Peyer's patch (tissue), 4 donors: ENCODE data around the gene KCNQ1. TPM values are rescaled to one million over a fixed set of nuclear protein-coding genes. Genes with fewer than 3 reads are reported as not detected.

ENCODE experiments used
- DNase-seq, 3 donors: peaks; one replicate each; pipeline ENCODE4 v3.0.0-alpha.2; 2017 to 2019
- H3K27ac ChIP-seq, 4 donors: fragments of 200-600 bp; sonication (generic); one replicate each; pipeline ENCODE4 v1.5.1; 2016 to 2019
- H3K27me3 ChIP-seq, 2 donors: fragments of 200-600 bp; sonication (generic); one replicate each; pipeline ENCODE4 v1.5.1; 2019
- H3K36me3 ChIP-seq, 3 donors: fragments of 200-600 bp; sonication (generic); one replicate each; pipeline ENCODE4 v1.5.1; 2016 to 2019
- H3K4me1 ChIP-seq, 4 donors: fragments of 200-600 bp; sonication (generic); one replicate each; pipeline ENCODE4 v1.5.1; 2016 to 2019
- H3K4me3 ChIP-seq, 4 donors: fragments of 200-600 bp; sonication (generic); 1 replicate in 3 of 4; 2 replicates in 1 of 4; pipeline ENCODE4 v1.5.1; 2016 to 2019; ENCODE audit warnings: mild to moderate bottlenecking in 1 of 4
- H3K9me3 ChIP-seq, 4 donors: fragments of 200-600 bp; sonication (generic); one replicate each; pipeline ENCODE4 v1.5.1; 2016 to 2019; ENCODE audit warnings: mild to moderate bottlenecking in 1 of 4
- CTCF ChIP-seq, 6 experiments: fragments of 450-650 bp in 4 of 6; fragments of 200-600 bp in 2 of 6; sonication (generic) in 1 of 6; IDR thresholded peaks; one replicate each; pipeline ENCODE4 v1.5.1; 2017 to 2019; ENCODE audit warnings: antibody characterized with exemption in 6 of 6, mild to moderate bottlenecking in 3 of 6, moderate library complexity in 1 of 6
- POLR2A ChIP-seq, 2 donors: fragments of 450-650 bp; IDR thresholded peaks; one replicate each; pipeline ENCODE4 v1.5.1; 2017; ENCODE audit warnings: antibody characterized with exemption in 2 of 2, mild to moderate bottlenecking in 2 of 2, moderate library complexity in 2 of 2
- total RNA-seq, 4 donors: library from RNA; depleted of rRNA; stranded (reverse); fragments of >200 nt; gene quantifications; one replicate each; pipeline ENCODE4 v1.1.0, GENCODE V29; 2016

KCNQ1 gene
- total RNA-seq, 4 donors from 2014 or later, result 50.6 to 66.4 (median 54.2) TPM

- Histone ChIP-seq H3K27ac (no peak overlapping the region), H3K27me3 (no peaks in the 10 kb centered on the region), H3K36me3 (no peaks in the 10 kb centered on the region), H3K9me3 (peaks cover 0 to 13% (median 0%) of the 10 kb centered on the region in 4 donors), H3K4me3 (no peak overlapping the region), H3K4me1 (no peaks in the 10 kb centered on the region)
- TF ChIP-seq CTCF (IDR thresholded peaks at IDR 0.05) (no peak), POLR2A (IDR thresholded peaks at IDR 0.05) (no peak)
- DNase-seq, result peak in 1 of 3 donors; percentile 26
Observed at GRCh38 chr11:2665526-2666400, 221.0 kb downstream of the KCNQ1 start.

GRCh38 chr11:2666401-2666741 lies 221.6 kb downstream of the KCNQ1 start:
- H3K27me3 ChIP-seq, result no peaks in the 10 kb centered on the region
- no peaks in the 10 kb centered on the region for H3K4me1 ChIP-seq
- TF ChIP-seq POLR2A (IDR thresholded peaks at IDR 0.05), result no peak
- no peak for TF ChIP-seq CTCF (IDR thresholded peaks at IDR 0.05)
- peak in 1 of 3 donors; percentile 25 for DNase-seq
- H3K36me3 ChIP-seq, result no peaks in the 10 kb centered on the region
- H3K27ac ChIP-seq, result no peak overlapping the region
- H3K9me3 ChIP-seq, result peaks cover 0 to 8% (median 0%) of the 10 kb centered on the region in 4 donors
- H3K4me3 ChIP-seq, result no peak overlapping the region

- peak in 1 of 3 donors; percentile 19 for DNase-seq
- H3K27me3 ChIP-seq, result no peaks in the 10 kb centered on the region
- no peaks in the 10 kb centered on the region for H3K36me3 ChIP-seq
- no peak overlapping the region for H3K27ac ChIP-seq
- no peaks in the 10 kb centered on the region for H3K4me1 ChIP-seq
- TF ChIP-seq CTCF (IDR thresholded peaks at IDR 0.05) (no peak), POLR2A (IDR thresholded peaks at IDR 0.05) (no peak)
- no peak overlapping the region for H3K4me3 ChIP-seq
- H3K9me3 ChIP-seq, result peaks cover 0 to 2% (median 0%) of the 10 kb centered on the region in 4 donors
Observed at GRCh38 chr11:2666828-2667570, 222.2 kb downstream of the KCNQ1 start.

- Histone ChIP-seq H3K9me3 (no peaks in the 10 kb centered on the region), H3K36me3 (no peaks in the 10 kb centered on the region), H3K27me3 (no peaks in the 10 kb centered on the region), H3K27ac (no peak overlapping the region), H3K4me3 (no peak overlapping the region), H3K4me1 (no peaks in the 10 kb centered on the region)
- DNase-seq, result no peak
- TF ChIP-seq CTCF (IDR thresholded peaks at IDR 0.05), result no peak
- TF ChIP-seq POLR2A (IDR thresholded peaks at IDR 0.05), result no peak
Observed at GRCh38 chr11:2667940-2668339, 223.1 kb downstream of the KCNQ1 start.

- TF ChIP-seq POLR2A (IDR thresholded peaks at IDR 0.05) (no peak), CTCF (IDR thresholded peaks at IDR 0.05) (no peak)
- DNase-seq, result peak in 1 of 3 donors; percentile 14
- no peaks in the 10 kb centered on the region for H3K27me3 ChIP-seq
- H3K9me3 ChIP-seq, result no peaks in the 10 kb centered on the region
- H3K27ac ChIP-seq, result no peak overlapping the region
- no peaks in the 10 kb centered on the region for H3K4me1 ChIP-seq
- no peak overlapping the region for H3K4me3 ChIP-seq
- H3K36me3 ChIP-seq, result no peaks in the 10 kb centered on the region
Observed at GRCh38 chr11:2668876-2669275, 224.1 kb downstream of the KCNQ1 start.
